WERI-Rb-1 (cell line): Measurements from ENCODE around the gene UBE2K.
"Not testable (repeated sequence)": the region's sequence is repeated elsewhere in the genome, so short reads cannot be mapped to it uniquely, and the experiment has no call there.

Experiments used
- DNase-seq: peaks from one replicate; pipeline ENCODE4 v3.0.0-alpha.2; 2020
- H3K27ac ChIP-seq: fragments of 250-450 bp; sonication (Bioruptor Pico); 2 replicates; pipeline ENCODE4 v1.5.1; 2020; ENCODE audit warnings: mild to moderate bottlenecking, moderate library complexity
- H3K27me3 ChIP-seq: fragments of 250-450 bp; sonication (Bioruptor Pico); 2 replicates; pipeline ENCODE4 v1.5.1; 2021; ENCODE audit warnings: mild to moderate bottlenecking, low read depth, moderate library complexity; ENCODE audit not compliant: insufficient read depth, severe bottlenecking
- H3K36me3 ChIP-seq: fragments of 250-450 bp; sonication (Bioruptor Pico); 2 replicates; pipeline ENCODE4 v1.5.1; 2020; ENCODE audit warnings: mild to moderate bottlenecking, moderate library complexity
- H3K4me3 ChIP-seq: 2 replicates; pipeline ENCODE4 v1.5.1; 2011; ENCODE audit warnings: low read depth, mild to moderate bottlenecking, control low read depth, low read length
- H3K9me3 ChIP-seq: fragments of 250-450 bp; sonication (Bioruptor Pico); 2 replicates; pipeline ENCODE4 v1.5.1; 2021; ENCODE audit warnings: mild to moderate bottlenecking, moderate library complexity; ENCODE audit not compliant: severe bottlenecking
- TF ChIP-seq, protein P1 (sequence below): IDR thresholded peaks from 2 replicates; pipeline ENCODE4 v1.5.1; 2011; ENCODE audit warnings: low read depth, mild to moderate bottlenecking, control low read depth, inconsistent platforms, low read length

UBE2K gene

DNA sequence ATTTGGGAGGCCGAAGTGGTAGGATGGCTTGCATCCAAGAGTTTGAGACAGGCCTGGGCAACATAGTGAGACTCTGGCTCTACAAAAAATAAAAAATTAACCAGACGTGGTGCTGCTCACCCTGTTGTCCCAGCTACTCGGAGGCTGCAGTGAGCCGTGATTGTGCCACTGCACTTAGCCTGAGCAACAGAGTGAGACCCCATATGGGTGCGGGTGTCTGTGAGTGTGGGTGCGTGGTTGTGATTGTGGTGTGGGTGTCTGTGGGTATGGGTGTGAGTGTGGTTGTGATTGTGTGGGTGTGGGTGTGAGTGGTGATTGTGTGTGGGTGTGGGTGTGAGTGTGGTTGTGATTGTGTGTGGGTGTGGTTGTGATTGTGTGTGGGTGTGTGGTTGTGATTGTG is 114.6 kb downstream of the UBE2K start:
- H3K27me3 ChIP-seq, result no peaks in the 10 kb centered on the region
- no peak overlapping the region for H3K27ac ChIP-seq
- H3K36me3 ChIP-seq, result no peaks in the 10 kb centered on the region
- no peaks in the 10 kb centered on the region for H3K9me3 ChIP-seq
- H3K4me3 ChIP-seq, result no peak overlapping the region
- DNase-seq, result no peak
- TF ChIP-seq, protein P1, sequence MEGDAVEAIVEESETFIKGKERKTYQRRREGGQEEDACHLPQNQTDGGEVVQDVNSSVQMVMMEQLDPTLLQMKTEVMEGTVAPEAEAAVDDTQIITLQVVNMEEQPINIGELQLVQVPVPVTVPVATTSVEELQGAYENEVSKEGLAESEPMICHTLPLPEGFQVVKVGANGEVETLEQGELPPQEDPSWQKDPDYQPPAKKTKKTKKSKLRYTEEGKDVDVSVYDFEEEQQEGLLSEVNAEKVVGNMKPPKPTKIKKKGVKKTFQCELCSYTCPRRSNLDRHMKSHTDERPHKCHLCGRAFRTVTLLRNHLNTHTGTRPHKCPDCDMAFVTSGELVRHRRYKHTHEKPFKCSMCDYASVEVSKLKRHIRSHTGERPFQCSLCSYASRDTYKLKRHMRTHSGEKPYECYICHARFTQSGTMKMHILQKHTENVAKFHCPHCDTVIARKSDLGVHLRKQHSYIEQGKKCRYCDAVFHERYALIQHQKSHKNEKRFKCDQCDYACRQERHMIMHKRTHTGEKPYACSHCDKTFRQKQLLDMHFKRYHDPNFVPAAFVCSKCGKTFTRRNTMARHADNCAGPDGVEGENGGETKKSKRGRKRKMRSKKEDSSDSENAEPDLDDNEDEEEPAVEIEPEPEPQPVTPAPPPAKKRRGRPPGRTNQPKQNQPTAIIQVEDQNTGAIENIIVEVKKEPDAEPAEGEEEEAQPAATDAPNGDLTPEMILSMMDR, result no peak

DNA sequence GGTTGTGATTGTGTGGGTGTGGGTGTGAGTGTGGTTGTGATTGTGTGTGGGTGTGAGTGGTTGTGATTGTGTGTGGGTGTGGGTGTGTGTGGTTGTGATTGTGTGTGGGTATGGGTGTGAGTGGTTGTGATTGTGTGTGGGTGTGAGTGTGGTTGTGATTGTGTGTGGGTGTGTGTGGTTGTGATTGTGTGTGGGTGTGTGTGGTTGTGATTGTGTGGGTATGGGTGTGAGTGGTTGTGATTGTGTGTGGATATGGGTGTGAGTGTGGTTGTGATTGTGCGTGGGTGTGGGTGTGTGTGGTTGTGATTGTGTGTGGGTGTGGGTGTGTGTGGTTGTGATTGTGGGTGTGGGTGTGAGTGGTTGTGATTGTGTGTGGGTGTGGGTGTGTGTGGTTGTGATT is 115.1 kb downstream of the UBE2K start:
- not testable (repeated sequence) for DNase-seq, H3K4me3 ChIP-seq, H3K27ac ChIP-seq, H3K27me3 ChIP-seq, H3K36me3 ChIP-seq, H3K9me3 ChIP-seq

DNA sequence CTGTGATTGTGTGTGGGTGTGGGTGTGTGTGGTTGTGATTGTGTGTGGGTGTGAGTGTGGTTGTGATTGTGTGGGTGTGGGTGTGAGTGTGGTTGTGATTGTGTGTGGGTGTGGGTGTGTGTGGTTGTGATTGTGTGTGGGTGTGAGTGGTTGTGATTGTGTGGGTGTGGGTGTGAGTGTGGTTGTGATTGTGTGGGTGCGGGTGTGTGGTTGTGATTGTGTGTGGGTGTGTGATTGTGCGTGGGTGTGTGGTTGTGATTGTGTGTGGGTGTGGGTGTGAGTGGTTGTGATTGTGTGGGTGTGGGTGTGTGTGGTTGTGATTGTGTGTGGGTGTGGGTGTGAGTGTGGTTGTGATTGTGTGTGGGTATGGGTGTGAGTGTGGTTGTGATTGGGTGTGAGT is 115.8 kb downstream of the UBE2K start:
- not testable (repeated sequence) for DNase-seq

DNA sequence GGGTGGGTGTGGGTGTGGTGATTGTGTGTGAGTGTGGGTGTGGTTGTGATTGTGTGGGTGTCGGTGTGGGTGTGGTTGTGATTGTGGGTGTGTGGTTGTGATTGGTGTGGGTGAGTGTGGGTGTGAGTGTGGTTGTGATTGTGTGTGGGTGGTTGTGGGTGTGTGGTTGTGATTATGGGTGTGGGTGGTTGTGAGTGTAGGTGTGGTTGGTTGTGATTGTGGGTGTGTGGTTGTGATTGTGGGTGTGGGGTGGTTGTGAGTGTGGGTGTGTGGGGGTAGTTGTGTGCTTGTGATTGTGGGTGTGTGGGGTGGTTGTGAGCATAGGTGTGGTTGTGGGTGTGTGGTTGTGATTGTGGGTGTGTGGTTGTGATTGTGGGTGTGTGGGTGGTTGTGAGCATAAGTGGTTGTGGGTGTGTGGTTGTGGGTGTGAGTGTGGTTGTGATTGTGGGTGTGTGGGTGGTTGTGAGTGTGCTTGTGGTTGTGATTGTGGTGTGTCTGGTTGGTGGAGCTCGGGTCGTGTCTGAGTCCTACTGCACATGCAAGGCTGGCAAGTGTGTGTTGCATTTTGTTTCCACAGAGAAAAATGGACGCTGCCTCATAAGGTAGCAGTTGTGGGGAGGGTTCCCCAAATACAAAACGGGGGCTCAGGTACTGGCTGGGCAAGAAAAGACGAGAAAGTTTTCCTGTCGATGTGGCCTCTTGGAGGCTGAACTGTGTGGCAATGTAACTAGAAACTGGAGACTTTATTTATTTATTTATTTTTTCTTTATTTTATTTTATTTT is 116.7 kb downstream of the UBE2K start:
- no peak for DNase-seq
- Histone ChIP-seq H3K9me3 (no peaks in the 10 kb centered on the region), H3K4me3 (no peak overlapping the region), H3K36me3 (no peaks in the 10 kb centered on the region), H3K27me3 (no peaks in the 10 kb centered on the region), H3K27ac (no peak overlapping the region)
- TF ChIP-seq, protein P1, result no peak

More for the DNA sequence above, 115.8 kb downstream of the UBE2K start:
- not testable (repeated sequence) for H3K9me3 ChIP-seq, H3K27me3 ChIP-seq, H3K36me3 ChIP-seq, H3K4me3 ChIP-seq, H3K27ac ChIP-seq

DNA sequence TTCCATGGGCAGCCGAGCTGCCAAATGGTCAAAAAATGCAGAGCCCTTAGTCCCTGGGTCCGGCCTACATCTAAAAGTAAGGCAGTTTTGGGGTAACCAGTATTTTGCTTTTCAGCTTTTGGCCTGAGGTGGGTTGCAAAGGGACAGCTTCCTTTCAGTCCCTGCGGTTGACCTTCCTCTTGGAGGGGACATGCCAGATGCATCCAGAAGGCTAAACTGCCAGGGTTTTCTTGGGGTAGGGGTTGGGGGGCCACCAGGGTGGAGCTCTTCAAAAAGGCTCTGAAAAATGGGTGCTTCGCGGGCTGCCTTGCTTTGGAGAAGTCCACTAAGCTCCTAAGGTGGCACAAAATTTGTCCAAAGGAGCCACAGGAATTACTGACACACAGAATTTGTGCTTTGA is 120.7 kb downstream of the UBE2K start:
- no peaks in the 10 kb centered on the region for H3K27me3 ChIP-seq
- TF ChIP-seq, protein P1, result no peak
- peaks cover 4% of the 10 kb centered on the region for H3K36me3 ChIP-seq
- H3K4me3 ChIP-seq, result no peak overlapping the region
- DNase-seq, result no peak
- no peaks in the 10 kb centered on the region for H3K9me3 ChIP-seq
- no peak overlapping the region for H3K27ac ChIP-seq

DNA sequence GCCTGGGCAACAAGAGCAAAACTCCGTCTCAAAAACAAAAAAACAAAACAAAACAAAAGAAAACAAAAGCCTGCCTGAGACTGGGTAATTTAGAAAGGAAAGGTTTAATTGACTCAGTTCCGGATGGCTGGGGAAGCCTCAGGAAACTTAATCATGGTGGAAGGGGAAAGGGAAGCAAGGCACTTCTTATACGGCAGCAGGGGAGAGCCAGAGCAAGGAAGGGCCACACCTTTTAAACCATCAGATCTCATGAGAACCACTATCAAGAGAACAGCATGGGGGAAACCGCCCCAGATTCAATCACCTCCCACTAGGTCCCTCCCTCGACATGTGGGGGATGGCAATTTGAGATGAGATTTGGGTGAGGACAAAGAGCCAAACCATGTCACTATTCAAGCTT is 122.2 kb downstream of the UBE2K start:
- H3K27me3 ChIP-seq, result no peaks in the 10 kb centered on the region
- no peak overlapping the region for H3K27ac ChIP-seq
- peaks cover 15% of the 10 kb centered on the region for H3K36me3 ChIP-seq
- TF ChIP-seq, protein P1, result no peak
- DNase-seq, result no peak
- H3K4me3 ChIP-seq, result no peak overlapping the region
- no peaks in the 10 kb centered on the region for H3K9me3 ChIP-seq

DNA sequence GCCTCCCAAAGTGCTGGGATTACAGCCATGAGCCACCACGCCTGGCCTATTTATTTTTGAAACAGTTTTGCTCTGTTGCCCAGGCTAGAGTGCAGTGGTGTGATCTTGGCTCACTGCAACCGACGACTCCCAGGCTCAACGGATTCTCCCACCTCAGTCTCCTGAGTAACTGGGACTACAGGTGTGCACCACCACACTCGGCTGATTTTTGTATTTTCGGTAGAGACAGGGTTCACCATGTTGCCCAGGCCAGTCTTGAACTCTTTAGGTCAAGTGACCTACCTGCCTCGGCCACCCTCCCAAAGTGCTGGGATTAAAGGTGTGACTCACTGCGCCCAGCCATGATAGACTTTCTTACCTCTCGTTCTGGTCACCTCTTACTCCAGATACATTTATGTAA is 124.0 kb downstream of the UBE2K start:
- H3K27ac ChIP-seq, result no peak overlapping the region

More for the DNA sequence above, 124.0 kb downstream of the UBE2K start:
- Histone ChIP-seq H3K9me3 (no peaks in the 10 kb centered on the region), H3K27me3 (no peaks in the 10 kb centered on the region), H3K36me3 (peaks cover 27% of the 10 kb centered on the region), H3K4me3 (no peak overlapping the region)
- DNase-seq, result no peak
- TF ChIP-seq, protein P1, result no peak
